CD4-positive, alpha-beta memory T cell (primary cell): ENCODE results near the gene TFAP2C. TPM values are rescaled to one million over a fixed set of nuclear protein-coding genes. Genes with fewer than 3 reads are reported as not detected.

ENCODE experiments used
- CTCF ChIA-PET: fragments of 350-600 bp; sonication (Branson Sonifier 250); formaldehyde crosslinking; loops from one replicate; lab custom pipeline; 2021; ENCODE audit warnings: inconsistent platforms; ENCODE audit not compliant: partially characterized antibody; lab: Charles Lee
- POLR2A ChIA-PET: fragments of 350-600 bp; sonication (Branson Sonifier 250); formaldehyde crosslinking; loops from one replicate; lab custom pipeline; 2021; ENCODE audit not compliant: partially characterized antibody; lab: Charles Lee
- DNase-seq, 5 donors: peaks; one replicate each; pipeline versions ENCODE4 v3.0.0 to v3.0.0-alpha.2; 2020 to 2022; ENCODE audit warnings: mixed read lengths in 1 of 5
- H3K27ac ChIP-seq: one replicate; pipeline ENCODE4 v1.7.0; 2013; ENCODE audit warnings: low read depth, low read length
- H3K27me3 ChIP-seq: 2 replicates; pipeline ENCODE4 v1.7.0; 2013; ENCODE audit warnings: mild to moderate bottlenecking, low read length, moderate library complexity; ENCODE audit not compliant: insufficient read depth
- H3K36me3 ChIP-seq: 2 replicates; pipeline ENCODE4 v1.7.0; 2013; ENCODE audit warnings: mild to moderate bottlenecking, low read length, moderate library complexity; ENCODE audit not compliant: insufficient read depth
- H3K4me1 ChIP-seq: 2 replicates; pipeline ENCODE4 v1.7.0; 2013; ENCODE audit warnings: mild to moderate bottlenecking, low read length, moderate library complexity; ENCODE audit not compliant: insufficient read depth
- H3K4me3 ChIP-seq, 2 donors: one replicate each; pipeline ENCODE4 v1.7.0; 2013; ENCODE audit warnings: low read length in 2 of 2, mild to moderate bottlenecking in 1 of 2
- H3K9me3 ChIP-seq, 2 donors: one replicate each; pipeline ENCODE4 v1.7.0; 2013; ENCODE audit warnings: low read length in 2 of 2, control low read depth in 1 of 2; ENCODE audit not compliant: control insufficient read depth in 1 of 2
- H3K27ac Mint-ChIP-seq, 7 donors: one replicate each; pipeline ENCODE4 v1.8.0; 2020 to 2021; ENCODE audit warnings: mixed read lengths in 7 of 7, mild to moderate bottlenecking in 6 of 7, inconsistent platforms in 3 of 7, moderate library complexity in 3 of 7
- H3K27me3 Mint-ChIP-seq, 2 donors: one replicate each; pipeline ENCODE4 v1.8.0; 2020 to 2021; ENCODE audit warnings: mixed read lengths in 2 of 2
- H3K36me3 Mint-ChIP-seq, 2 donors: one replicate each; pipeline ENCODE4 v1.8.0; 2020 to 2021; ENCODE audit warnings: mixed read lengths in 2 of 2, inconsistent platforms in 1 of 2, mild to moderate bottlenecking in 1 of 2
- H3K4me1 Mint-ChIP-seq, 4 donors: one replicate each; pipeline ENCODE4 v1.8.0; 2020 to 2021; ENCODE audit warnings: mixed read lengths in 4 of 4, mild to moderate bottlenecking in 1 of 4
- H3K4me3 Mint-ChIP-seq, 8 donors: one replicate each; pipeline ENCODE4 v1.8.0; 2020 to 2021; ENCODE audit warnings: mixed read lengths in 8 of 8, mild to moderate bottlenecking in 7 of 8, moderate library complexity in 6 of 8, inconsistent platforms in 3 of 8
- H3K9me3 Mint-ChIP-seq, 8 donors: one replicate each; pipeline ENCODE4 v1.8.0; 2020 to 2021; ENCODE audit warnings: mixed read lengths in 8 of 8, mild to moderate bottlenecking in 5 of 8, inconsistent platforms in 3 of 8, moderate library complexity in 1 of 8
- intact Hi-C: fragments of 100-400 bp; cut with micrococcal nuclease; formaldehyde crosslinking; loops from one replicate; pipeline ENCODE4 v1.15.1; 2023
- polyA plus RNA-seq, 2 donors: library from polyadenylated mRNA; unstranded; fragments of 300-500 nt; fragmentation: Illumina TruSeq; gene quantifications; one replicate each; pipeline ENCODE4 v1.2.3, GENCODE V29; 2021
- total RNA-seq, 2 experiments: library from RNA; stranded (reverse); gene quantifications; one replicate each; pipeline ENCODE4 v1.2.3, GENCODE V29; 2021

Gene TFAP2C
- total and polyA plus RNA-seq, 4 experiments from 2014 or later, result not detected

DNA sequence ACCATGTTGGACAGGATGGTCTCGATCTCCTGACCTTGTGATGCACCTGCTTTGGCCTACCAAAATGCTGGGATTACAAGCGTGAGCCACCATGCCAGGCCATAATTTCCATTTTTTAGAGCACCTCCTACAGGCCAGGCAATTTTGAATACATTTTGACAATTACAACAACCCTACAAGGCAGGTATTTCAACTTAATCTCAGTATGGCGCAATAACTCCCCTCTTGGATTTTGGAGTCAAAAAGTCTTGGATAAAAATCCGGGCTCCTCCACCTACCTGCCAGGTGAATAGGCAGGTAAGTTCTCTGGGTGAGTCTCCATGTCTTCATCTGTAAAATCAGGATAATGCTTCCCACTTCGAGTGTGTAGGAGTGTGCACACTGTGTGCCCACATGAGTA, 39.5 kb upstream of the TFAP2C start:
- Mint-ChIP-seq H3K27me3 (peaks cover 0 to 5% of the 10 kb centered on the region in 2 donors), H3K4me3 (no peak overlapping the region), H3K27ac (no peak overlapping the region), H3K36me3 (no peaks in the 10 kb centered on the region), H3K9me3 (no peaks in the 10 kb centered on the region), H3K4me1 (no peaks in the 10 kb centered on the region)
- H3K4me3 ChIP-seq, result no peak overlapping the region
- no peaks in the 10 kb centered on the region for H3K36me3 ChIP-seq
- H3K27me3 ChIP-seq, result no peaks in the 10 kb centered on the region
- no peaks in the 10 kb centered on the region for H3K4me1 ChIP-seq
- CTCF ChIA-PET, result no interaction called here
- intact Hi-C loops, result no loop called here
- no peaks in the 10 kb centered on the region for H3K9me3 ChIP-seq
- POLR2A ChIA-PET, result no interaction called here
- no peak for DNase-seq
- no peak overlapping the region for H3K27ac ChIP-seq

DNA sequence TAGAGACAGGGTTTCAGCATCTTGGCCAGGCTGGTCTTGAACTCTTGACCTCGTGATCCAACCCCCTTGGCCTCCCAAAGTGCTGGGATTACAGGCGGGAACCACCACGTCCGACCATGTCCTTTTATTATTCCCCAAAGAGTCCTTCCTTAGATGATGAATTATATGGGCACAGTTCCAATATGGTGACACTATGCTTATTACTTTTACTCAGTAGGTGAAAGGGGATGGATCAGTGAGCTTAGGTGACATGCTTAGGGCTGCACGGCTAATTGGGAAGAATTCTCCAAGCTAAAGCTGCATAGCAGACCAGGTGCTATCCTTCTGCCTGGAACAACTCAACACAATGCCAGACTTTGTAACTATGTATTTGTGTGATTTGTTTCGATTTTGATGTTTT, 38.2 kb upstream of the TFAP2C start:
- Mint-ChIP-seq H3K27me3 (peaks cover 0 to 5% of the 10 kb centered on the region in 2 donors), H3K36me3 (no peaks in the 10 kb centered on the region), H3K4me1 (no peaks in the 10 kb centered on the region), H3K4me3 (no peak overlapping the region), H3K9me3 (no peaks in the 10 kb centered on the region), H3K27ac (no peak overlapping the region)
- Histone ChIP-seq H3K27me3 (no peaks in the 10 kb centered on the region), H3K9me3 (no peaks in the 10 kb centered on the region), H3K36me3 (no peaks in the 10 kb centered on the region), H3K4me3 (no peak overlapping the region), H3K4me1 (no peaks in the 10 kb centered on the region), H3K27ac (no peak overlapping the region)
- no peak for DNase-seq
- intact Hi-C loops, result no loop called here
- ChIA-PET POLR2A (no interaction called here), CTCF (no interaction called here)

DNA sequence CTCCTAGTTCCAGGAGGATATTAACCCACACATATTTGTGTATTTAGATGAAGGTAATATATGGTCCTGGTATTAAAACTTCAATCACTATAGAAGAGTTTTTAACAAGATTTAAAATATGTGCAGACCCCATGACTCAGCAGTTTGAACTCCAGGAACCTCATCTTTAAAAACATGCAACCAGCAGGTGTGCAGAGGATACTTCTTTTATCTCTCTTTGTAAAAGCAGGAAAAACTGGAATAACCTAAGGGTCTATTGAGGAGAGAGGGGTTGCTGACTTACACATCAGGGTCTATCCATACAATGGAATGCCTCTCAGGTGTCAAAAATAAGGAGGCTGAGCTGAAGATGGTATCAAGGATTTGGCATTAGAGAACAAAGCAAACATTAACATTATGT, 36.9 kb upstream of the TFAP2C start:
- Histone ChIP-seq H3K27me3 (no peaks in the 10 kb centered on the region), H3K36me3 (no peaks in the 10 kb centered on the region), H3K27ac (no peak overlapping the region), H3K4me3 (no peak overlapping the region), H3K9me3 (no peaks in the 10 kb centered on the region), H3K4me1 (no peaks in the 10 kb centered on the region)
- DNase-seq, result no peak
- CTCF ChIA-PET, result no interaction called here
- intact Hi-C loops, result no loop called here
- Mint-ChIP-seq H3K27ac (no peak overlapping the region), H3K27me3 (peaks cover 0 to 4% of the 10 kb centered on the region in 2 donors), H3K36me3 (no peaks in the 10 kb centered on the region), H3K4me1 (no peaks in the 10 kb centered on the region), H3K9me3 (no peaks in the 10 kb centered on the region), H3K4me3 (no peak overlapping the region)
- POLR2A ChIA-PET, result no interaction called here

DNA sequence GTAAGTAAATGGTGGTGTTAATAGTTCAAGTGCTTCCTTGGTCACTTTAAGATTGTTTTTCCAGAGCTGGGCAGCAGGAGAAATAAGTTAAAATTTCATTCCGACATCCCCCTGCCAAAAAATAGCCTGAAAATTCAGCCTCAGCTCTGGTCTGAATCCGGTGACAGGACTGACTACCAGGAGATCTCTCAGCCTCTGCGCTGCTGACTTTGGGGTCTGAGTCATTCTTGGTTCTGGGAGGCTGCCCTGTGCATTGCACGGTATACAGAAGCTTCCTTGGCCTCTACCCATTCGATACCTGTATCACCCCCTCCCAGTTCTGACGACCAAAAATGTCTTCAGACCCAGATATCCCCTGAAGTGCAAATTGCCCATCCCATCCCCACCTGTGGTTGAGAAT, 36.3 kb upstream of the TFAP2C start:
- DNase-seq, result no peak
- no peak overlapping the region for H3K27ac ChIP-seq
- H3K9me3 Mint-ChIP-seq, result no peaks in the 10 kb centered on the region
- no peaks in the 10 kb centered on the region for H3K27me3 ChIP-seq
- peaks cover 0 to 3% of the 10 kb centered on the region in 2 donors for H3K27me3 Mint-ChIP-seq
- intact Hi-C loops, result no loop called here
- H3K4me3 Mint-ChIP-seq, result no peak overlapping the region
- no peaks in the 10 kb centered on the region for H3K9me3 ChIP-seq
- no peaks in the 10 kb centered on the region for H3K36me3 ChIP-seq
- POLR2A ChIA-PET, result no interaction called here
- H3K4me3 ChIP-seq, result no peak overlapping the region
- CTCF ChIA-PET, result no interaction called here
- H3K4me1 Mint-ChIP-seq, result no peaks in the 10 kb centered on the region
- H3K4me1 ChIP-seq, result no peaks in the 10 kb centered on the region
- no peak overlapping the region for H3K27ac Mint-ChIP-seq
- H3K36me3 Mint-ChIP-seq, result no peaks in the 10 kb centered on the region

DNA sequence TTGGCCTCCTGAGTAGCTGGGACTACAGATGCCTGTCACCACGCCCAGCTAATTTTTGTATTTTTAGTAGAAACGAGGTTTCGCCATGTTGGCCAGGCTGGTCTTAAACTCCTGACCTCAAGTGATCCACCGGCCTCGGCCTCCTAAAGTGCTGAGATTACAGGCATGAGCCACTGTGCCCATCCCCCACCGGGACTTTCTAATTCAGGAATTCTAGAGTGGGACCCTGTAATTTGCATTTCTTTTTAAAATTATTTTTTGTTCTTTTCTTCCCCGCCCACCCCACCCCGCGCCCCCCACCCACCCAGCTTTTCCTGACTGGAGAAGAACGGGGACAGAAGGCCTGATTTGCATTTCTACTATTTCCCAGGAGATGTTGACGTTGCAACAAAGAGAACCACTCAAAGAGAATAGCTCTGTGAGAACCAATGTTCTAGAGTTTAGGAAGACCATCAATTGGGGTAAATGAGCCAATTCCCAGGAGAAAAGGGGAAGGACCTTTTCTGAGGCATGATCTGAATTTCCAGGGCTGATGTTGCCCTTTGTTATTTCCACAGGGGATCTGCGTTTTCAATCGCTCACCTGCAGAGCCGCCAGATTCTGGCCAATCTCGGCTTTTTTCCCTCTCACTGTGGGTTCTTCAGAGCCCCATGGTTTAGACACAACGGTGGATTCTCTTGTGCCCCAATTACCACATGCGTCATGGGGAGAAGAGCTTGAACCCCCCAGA, 33.2 kb upstream of the TFAP2C start:
- CTCF ChIA-PET, result no interaction called here
- Histone ChIP-seq H3K27me3 (no peaks in the 10 kb centered on the region), H3K9me3 (no peaks in the 10 kb centered on the region), H3K36me3 (no peaks in the 10 kb centered on the region), H3K27ac (no peak overlapping the region), H3K4me3 (no peak overlapping the region), H3K4me1 (no peaks in the 10 kb centered on the region)
- DNase-seq, result no peak
- Mint-ChIP-seq H3K4me1 (no peaks in the 10 kb centered on the region), H3K9me3 (no peaks in the 10 kb centered on the region), H3K36me3 (no peaks in the 10 kb centered on the region), H3K27ac (no peak overlapping the region), H3K27me3 (peaks cover 1 to 3% of the 10 kb centered on the region in 2 donors), H3K4me3 (no peak overlapping the region)
- intact Hi-C loops, result no loop called here
- POLR2A ChIA-PET, result no interaction called here

DNA sequence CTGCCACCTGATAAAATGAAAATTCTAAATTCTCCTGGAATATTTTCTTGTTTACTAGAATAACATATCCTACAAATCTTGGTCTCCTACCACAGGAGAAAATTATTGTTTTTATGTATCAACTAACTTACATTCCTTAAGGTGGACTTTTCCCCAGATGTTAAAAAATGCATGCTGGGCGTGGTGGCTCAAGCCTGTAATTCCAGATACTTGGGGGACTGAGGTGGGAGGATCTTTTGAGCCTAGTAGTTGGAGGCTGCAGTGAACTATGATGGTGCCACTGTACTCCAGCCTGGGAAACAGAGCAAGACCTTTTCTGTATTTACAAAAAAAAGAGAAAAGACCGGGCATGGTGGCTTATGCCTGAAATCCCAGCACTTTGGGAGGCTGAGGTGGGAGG, 27.9 kb upstream of the TFAP2C start:
- H3K36me3 Mint-ChIP-seq, result no peaks in the 10 kb centered on the region
- Histone ChIP-seq H3K27ac (no peak overlapping the region), H3K36me3 (no peaks in the 10 kb centered on the region), H3K27me3 (no peaks in the 10 kb centered on the region), H3K4me1 (no peaks in the 10 kb centered on the region), H3K4me3 (no peak overlapping the region), H3K9me3 (no peaks in the 10 kb centered on the region)
- DNase-seq, result no peak
- no peaks in the 10 kb centered on the region for H3K4me1 Mint-ChIP-seq
- H3K27ac Mint-ChIP-seq, result no peak overlapping the region
- H3K9me3 Mint-ChIP-seq, result no peaks in the 10 kb centered on the region
- no peak overlapping the region for H3K4me3 Mint-ChIP-seq
- intact Hi-C loops, result no loop called here
- ChIA-PET CTCF (interaction anchor here (1.9 kb wide), 1 partner anchor 50 kb away, joined by 6 read pairs; no protein-coding TSS in a partner anchor), POLR2A (no interaction called here)
- peaks cover 1 to 4% of the 10 kb centered on the region in 2 donors for H3K27me3 Mint-ChIP-seq

DNA sequence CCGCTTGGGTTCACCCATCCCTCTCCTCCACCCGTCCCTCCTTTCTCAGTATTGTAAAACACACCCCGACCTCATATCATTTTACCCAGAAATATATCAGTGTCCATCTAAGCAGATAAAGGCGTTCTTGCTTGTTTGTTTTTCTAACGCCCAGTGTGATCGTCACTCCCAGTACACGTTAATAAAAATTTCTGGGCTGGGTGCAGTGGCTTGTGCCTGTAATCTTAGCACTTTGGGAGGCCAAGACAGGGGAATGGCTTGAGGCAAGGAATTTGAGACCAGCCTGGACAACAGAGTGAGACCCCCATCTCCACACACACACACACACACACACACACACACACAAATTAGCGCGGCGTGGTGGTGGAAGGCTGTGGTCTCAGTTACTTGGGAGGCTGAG, 24.4 kb upstream of the TFAP2C start:
- H3K27ac Mint-ChIP-seq, result no peak overlapping the region

More for the DNA sequence above, 24.4 kb upstream of the TFAP2C start:
- no peaks in the 10 kb centered on the region for H3K9me3 ChIP-seq
- H3K27ac ChIP-seq, result no peak overlapping the region
- Mint-ChIP-seq H3K9me3 (no peaks in the 10 kb centered on the region), H3K4me3 (no peak overlapping the region), H3K36me3 (no peaks in the 10 kb centered on the region), H3K4me1 (no peaks in the 10 kb centered on the region), H3K27me3 (peaks cover 1 to 3% of the 10 kb centered on the region in 2 donors)
- POLR2A ChIA-PET, result no interaction called here
- H3K4me1 ChIP-seq, result no peaks in the 10 kb centered on the region
- H3K27me3 ChIP-seq, result no peaks in the 10 kb centered on the region
- H3K4me3 ChIP-seq, result no peak overlapping the region
- DNase-seq, result no peak
- intact Hi-C loops, result no loop called here
- CTCF ChIA-PET, result no interaction called here
- no peaks in the 10 kb centered on the region for H3K36me3 ChIP-seq
